GM21825 (cell line): ENCODE results near the gene INAFM1.

ENCODE experiments used
- ATAC-seq: cut with Tn5 transposase; IDR thresholded peaks from one replicate; pipeline ENCODE4 v1.9.1; 2021; ENCODE audit warnings: mild to moderate bottlenecking, moderate library complexity; ENCODE audit not compliant: unreplicated experiment

Gene INAFM1

DNA sequence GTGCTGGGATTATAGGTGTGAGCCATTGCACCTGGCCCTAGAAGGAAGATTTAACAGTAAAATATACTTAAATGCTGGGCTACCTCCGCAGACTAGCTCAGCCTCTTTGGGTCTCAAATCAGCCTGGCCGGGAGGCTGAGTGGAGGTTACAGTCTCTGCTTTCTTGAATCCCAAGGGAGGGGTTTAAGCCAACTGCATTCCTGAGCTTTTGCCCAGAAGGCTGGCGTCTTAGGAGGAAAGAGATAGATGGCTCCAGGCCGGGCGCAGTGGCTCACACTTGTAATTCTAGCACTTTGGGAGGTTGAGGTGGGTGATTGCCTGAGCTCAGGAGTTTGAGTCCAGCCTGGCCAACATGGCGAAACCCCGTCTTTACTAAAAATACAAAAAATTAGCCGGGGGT, 34.4 kb downstream of the INAFM1 start:
- ATAC-seq, result no peak

DNA sequence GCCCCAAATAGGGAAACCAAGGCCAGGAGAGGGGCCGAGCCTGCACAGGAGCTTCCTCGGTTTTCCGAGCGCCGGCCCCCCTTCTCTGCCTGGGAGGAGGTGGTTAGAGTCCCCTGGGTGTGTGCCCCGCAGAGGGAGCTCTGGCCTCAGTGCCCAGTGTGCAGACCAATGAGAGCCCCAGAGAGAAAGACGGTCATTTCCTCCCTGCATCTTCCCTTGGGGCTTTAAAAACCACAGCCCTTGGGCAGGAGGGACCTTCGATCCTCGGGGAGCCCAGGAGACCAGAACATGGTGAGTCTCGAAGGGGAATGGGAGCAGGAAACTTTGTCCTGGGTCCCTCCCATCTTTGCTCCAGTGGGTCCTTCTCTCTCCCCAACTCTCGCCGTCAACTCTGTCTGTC, 34.9 kb downstream of the INAFM1 start, which contains the start of gene C5AR1:
Gene C5AR1, plus strand, starts transcription at position 254 of the 400 bp plus-strand sequence. Its CDS starts 35 bp downstream, at position 289.
- ATAC-seq, result no peak

- ATAC-seq, result no peak
Observed at GRCh38 chr19:47310323-47310722, 35.6 kb downstream of the INAFM1 start.

DNA sequence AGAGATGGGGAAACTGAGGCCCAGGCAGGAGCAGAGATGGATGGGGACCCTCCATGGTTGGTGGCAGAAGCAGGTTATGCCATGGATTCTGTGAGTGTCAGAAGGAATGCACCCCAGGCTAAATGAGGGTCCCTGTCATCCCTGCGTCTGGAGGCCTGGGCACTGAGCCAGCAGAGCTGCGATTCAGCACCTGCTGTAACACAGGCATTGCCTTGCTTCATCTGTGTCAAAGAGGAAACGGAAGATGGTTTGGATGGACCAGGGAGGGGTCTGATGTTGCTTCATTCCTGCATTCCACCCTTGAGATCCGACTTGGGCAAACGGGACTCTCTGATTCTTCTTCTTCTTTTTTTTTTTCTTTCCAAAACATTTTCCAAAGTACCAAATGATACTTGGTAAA, 36.1 kb downstream of the INAFM1 start:
- no peak for ATAC-seq

DNA sequence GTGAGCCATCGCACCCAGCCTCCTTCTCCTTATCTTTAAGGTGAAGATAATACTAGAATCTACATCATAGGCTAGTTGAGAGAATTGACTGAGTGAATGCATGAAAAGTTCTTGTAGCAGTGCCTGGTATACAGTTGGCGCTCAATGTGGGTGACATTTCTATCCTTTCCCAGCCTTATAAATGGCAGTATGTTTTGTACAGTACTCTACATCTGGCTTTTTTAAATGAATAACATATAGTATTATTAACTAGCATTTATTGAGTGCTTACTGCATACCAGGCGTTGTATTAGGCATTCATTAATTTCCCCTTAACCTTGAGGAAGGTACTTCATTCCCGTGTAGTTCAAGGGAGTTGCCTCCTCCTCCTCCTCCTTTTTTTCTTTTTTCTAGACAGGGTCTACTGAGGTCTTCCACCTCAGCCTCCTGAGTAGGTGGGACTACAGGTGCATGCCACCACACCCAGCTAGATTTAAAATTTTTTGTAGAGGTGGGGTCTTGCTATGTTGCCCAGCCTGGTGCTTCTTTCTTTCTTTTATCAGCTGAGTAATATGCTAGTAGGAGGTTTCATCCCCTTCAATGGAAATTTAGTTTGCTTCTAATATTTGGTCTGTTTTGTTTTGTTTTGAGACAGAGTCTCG, 37.8 kb downstream of the INAFM1 start:
- no peak for ATAC-seq

DNA sequence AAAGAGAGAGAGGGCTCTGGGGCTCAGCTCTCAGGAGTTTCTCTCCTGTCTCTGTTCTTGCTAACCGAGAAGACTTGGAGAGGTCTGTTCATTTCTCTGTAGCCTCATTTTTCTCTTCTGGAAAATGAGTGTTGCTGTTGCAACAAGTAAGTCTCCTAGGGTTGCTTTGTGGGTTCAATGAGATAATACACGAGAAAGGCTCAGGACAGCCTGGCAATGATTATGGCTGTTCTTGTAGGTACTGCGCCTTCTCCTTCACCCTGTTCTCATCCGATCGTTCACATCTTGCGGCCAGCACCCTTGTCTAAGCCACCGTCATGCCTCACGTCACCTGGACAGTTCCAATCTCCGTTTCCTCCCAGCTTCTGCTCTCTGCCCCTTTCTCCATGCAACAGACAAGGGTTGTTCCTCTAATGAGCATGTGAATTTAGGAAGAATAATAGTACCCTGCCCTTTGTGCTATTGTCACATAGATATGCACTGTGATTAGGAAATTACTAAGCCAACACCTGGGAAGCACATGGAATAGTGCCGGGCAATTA, 39.1 kb downstream of the INAFM1 start:
- no peak for ATAC-seq

DNA sequence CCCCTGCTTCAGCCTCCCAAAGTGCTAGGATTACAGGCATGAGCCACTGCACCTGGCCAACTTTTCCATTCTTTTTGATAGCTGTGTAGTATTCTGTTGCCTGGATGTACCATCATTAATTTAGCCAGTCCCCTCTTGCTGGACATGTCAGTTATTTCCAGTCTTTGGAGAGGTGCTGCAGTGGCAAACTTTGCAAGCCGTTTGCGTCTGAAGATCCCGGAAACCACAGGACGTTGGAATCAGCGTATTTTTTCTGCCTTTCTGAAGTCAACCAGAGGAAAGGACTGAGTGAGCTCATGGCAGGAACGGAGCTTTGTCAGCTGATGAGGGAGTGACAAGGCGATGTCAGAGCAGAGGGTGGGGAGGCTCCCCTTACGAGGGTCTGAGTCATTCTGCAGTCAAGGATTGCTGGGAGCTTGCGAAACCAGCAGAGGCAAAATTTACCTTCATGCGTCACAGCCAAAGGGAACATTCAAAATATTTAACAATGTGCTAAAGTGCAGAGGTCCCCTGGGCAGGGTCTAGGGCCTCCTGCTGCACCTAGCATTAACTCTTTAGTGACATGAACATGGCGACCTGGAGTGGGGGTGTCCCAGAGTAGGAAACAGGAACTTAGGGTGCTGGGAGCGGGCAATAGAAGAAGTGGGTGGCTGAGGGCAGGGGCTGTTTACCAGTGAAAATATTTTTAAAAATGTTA, 40.6 kb downstream of the INAFM1 start:
- no peak for ATAC-seq

GRCh38 chr19:47316513-47316912, 41.8 kb downstream of the INAFM1 start:
- no peak for ATAC-seq

DNA sequence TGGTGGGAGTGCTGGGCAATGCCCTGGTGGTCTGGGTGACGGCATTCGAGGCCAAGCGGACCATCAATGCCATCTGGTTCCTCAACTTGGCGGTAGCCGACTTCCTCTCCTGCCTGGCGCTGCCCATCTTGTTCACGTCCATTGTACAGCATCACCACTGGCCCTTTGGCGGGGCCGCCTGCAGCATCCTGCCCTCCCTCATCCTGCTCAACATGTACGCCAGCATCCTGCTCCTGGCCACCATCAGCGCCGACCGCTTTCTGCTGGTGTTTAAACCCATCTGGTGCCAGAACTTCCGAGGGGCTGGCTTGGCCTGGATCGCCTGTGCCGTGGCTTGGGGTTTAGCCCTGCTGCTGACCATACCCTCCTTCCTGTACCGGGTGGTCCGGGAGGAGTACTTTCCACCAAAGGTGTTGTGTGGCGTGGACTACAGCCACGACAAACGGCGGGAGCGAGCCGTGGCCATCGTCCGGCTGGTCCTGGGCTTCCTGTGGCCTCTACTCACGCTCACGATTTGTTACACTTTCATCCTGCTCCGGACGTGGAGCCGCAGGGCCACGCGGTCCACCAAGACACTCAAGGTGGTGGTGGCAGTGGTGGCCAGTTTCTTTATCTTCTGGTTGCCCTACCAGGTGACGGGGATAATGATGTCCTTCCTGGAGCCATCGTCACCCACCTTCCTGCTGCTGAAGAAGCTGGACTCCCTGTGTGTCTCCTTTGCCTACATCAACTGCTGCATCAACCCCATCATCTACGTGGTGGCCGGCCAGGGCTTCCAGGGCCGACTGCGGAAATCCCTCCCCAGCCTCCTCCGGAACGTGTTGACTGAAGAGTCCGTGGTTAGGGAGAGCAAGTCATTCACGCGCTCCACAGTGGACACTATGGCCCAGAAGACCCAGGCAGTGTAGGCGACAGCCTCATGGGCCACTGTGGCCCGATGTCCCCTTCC, 45.5 kb downstream of the INAFM1 start:
- no peak for ATAC-seq

- no peak for ATAC-seq
Observed at GRCh38 chr19:47321630-47322029, 46.9 kb downstream of the INAFM1 start.

GRCh38 chr19:47322058-47322457, 47.4 kb downstream of the INAFM1 start:
- ATAC-seq, result no peak

DNA sequence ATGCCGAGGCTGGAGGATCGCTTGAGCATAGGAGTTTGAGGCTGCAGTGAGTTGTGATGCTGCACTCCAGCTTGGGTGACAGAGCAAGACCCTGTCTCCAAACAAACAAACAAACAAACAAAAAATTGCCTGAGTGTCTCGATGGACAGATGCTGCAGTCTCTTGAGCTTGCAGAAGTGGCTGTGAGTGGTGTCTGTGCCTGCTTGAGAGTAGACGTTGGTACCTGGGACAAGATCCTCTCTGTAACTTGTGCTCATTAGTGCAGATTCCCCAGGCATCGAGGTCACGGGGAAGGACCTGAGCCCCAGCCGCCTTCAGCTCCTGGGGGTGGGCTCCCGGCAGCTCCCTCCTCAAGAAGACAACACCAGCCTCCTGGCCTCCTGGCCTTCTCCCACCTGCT, 48.7 kb downstream of the INAFM1 start:
- no peak for ATAC-seq

- ATAC-seq, result no peak
Observed at GRCh38 chr19:47323872-47324271, 49.2 kb downstream of the INAFM1 start.

DNA sequence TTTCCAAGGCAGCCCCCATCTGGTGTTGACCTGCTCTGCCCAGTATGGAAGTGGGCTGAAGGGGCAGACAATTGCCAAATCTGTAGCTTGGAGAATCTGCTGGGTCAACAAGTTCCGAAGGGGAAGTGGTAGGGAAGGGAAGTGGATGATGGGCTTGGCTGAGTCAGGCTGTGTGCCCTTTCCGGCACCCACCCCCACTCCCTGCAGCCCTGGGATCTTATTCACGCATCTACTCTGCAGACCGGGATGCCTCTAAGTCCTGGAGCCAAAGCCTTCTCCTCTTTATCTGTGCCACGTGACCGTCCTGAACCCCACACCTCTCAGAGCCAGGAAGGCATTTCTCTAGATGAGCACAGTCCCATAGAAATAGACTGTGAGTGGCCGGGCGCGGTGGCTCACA, 49.8 kb downstream of the INAFM1 start:
- no peak for ATAC-seq
